Large intestine (tissue), 3 donors: Measurements from ENCODE around the gene IFNAR2. TPM values are rescaled to one million over a fixed set of nuclear protein-coding genes. Genes with fewer than 3 reads are reported as not detected.
"Not testable (repeated sequence)": the region's sequence is repeated elsewhere in the genome, so short reads cannot be mapped to it uniquely, and the experiment has no call there.

ENCODE experiments used
- DNase-seq, 2 donors: peaks; one replicate each; pipeline versions ENCODE4 v3.0.0 to v3.0.0-alpha.2; 2013
- H3K27ac ChIP-seq: one replicate; pipeline ENCODE4 v1.5.1; 2013; ENCODE audit warnings: low read length
- H3K27me3 ChIP-seq: 2 replicates; pipeline ENCODE4 v1.6.1; 2013; ENCODE audit warnings: low read length; ENCODE audit not compliant: control insufficient read depth, insufficient read depth
- H3K36me3 ChIP-seq: 2 replicates; pipeline ENCODE4 v1.6.1; 2013; ENCODE audit warnings: low read length; ENCODE audit not compliant: control insufficient read depth, insufficient read depth
- H3K4me1 ChIP-seq: one replicate; pipeline ENCODE4 v1.6.1; 2013; ENCODE audit warnings: low read length; ENCODE audit not compliant: control insufficient read depth, insufficient read depth
- H3K4me3 ChIP-seq: one replicate; pipeline ENCODE4 v1.5.1; 2013; ENCODE audit warnings: low read length
- H3K9me3 ChIP-seq: one replicate; pipeline ENCODE4 v1.6.1; 2013; ENCODE audit warnings: mild to moderate bottlenecking, low read depth, low read length, moderate library complexity; ENCODE audit not compliant: control insufficient read depth
- whole genome bisulfite sequencing: methylation state at CpG from one replicate; pipeline ENCODE4 v1.1.5; 2013; ENCODE audit warnings: low lambda C conversion rate; ENCODE audit not compliant: insufficient coverage; 5-methylcytosine and 5-hydroxymethylcytosine counted together
- polyA plus RNA-seq: library from polyadenylated mRNA; unstranded; fragments of 120-200 nt; gene quantifications from one replicate; pipeline ENCODE4 v1.2.1, GENCODE V29; 2013

The IFNAR2 gene
- polyA plus RNA-seq, 1 donor = 45.7 TPM

DNA sequence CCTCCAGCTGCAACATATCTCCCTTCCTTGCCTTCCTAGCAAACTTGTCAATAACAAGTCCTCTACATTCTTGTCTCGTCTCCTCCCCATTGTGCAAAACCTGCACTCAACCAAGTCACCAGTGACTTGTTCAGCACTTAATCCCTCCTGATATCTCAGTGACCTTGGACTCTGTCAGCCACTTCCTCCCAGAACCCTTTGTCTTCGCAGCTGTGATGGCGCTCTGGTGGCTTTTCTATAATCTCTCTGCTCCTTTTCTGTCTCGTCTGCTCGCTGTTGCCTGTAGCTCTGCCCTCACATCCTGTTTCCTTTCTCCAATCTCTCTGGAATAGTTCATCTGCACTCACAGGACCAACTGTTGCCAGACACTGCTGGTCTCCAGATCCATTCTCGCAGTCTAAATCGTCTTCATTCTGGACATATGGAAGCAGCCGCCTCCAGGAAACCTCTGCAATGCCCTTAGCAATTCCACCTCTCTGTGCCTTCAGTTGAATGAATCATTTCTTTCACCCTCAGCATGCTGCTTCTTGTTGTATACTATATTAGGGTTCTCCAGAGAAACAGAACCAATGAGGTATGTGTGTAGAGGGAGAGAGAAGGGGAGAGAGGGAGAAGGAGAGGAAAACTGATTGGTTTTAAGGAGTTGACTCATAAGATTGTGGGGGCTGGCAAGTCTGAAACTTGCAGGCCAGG, 17.4 kb upstream of the IFNAR2 start:
- WGBS = 0% methylated on average over 1 of the region's 8 CpGs
- no peaks in the 10 kb centered on the region for H3K36me3 ChIP-seq
- peak overlapping the region; percentile 90 for H3K27ac ChIP-seq
- H3K4me3 ChIP-seq = no peak overlapping the region
- peaks cover 6% of the 10 kb centered on the region for H3K9me3 ChIP-seq
- DNase-seq = peak; percentile 85 to 91
- no peaks in the 10 kb centered on the region for H3K27me3 ChIP-seq
- peaks cover 37% of the 10 kb centered on the region for H3K4me1 ChIP-seq

DNA sequence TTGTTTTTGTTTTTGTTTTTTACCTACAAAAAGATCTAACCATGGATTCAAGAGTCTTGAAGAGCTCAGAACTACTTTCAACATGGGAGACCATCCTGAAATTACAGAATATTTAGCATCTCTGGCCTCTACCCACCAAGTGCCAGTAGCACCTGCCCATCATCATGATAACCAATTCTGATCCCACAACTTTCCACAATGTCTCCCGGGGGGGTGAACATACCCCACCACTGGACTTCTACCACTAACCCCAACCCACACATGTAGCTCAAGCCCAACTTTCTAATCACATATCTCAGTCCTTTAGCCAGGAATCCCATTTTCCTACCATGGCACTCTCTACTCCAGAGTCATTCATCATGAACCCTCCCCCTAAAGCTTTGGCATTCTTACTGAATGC, 15.7 kb upstream of the IFNAR2 start:
- H3K36me3 ChIP-seq = no peaks in the 10 kb centered on the region
- peaks cover 37% of the 10 kb centered on the region for H3K4me1 ChIP-seq
- H3K27me3 ChIP-seq = no peaks in the 10 kb centered on the region
- no peak overlapping the region for H3K27ac ChIP-seq
- WGBS = no CpG with 5 or more reads among the region's 1 CpG
- DNase-seq = no peak
- no peaks in the 10 kb centered on the region for H3K9me3 ChIP-seq
- no peak overlapping the region for H3K4me3 ChIP-seq

DNA sequence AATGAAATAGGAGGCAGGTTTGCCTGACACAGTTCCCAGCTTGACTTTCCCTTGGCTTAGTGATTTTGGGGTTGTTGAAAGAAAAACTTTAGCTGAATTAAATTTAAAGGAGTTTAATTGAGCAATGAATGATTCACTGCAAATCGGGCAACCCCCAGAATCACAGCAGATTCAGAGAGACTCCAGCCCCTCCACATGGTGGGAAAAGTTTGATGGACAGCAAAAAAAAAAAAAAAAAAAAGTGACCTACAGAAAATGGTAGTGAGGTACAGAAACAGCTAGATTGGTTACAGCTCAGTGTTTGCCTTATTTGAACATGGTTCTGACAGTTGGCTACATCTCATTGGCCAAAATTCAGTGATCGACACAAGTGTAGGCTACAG, 12.6 kb upstream of the IFNAR2 start:
- Histone ChIP-seq H3K27me3 (no peaks in the 10 kb centered on the region), H3K4me3 (no peak overlapping the region), H3K4me1 (peaks cover 21% of the 10 kb centered on the region), H3K36me3 (no peaks in the 10 kb centered on the region), H3K9me3 (no peaks in the 10 kb centered on the region), H3K27ac (no peak overlapping the region)
- WGBS = no CpG with 5 or more reads among the region's 2 CpGs
- no peak for DNase-seq

DNA sequence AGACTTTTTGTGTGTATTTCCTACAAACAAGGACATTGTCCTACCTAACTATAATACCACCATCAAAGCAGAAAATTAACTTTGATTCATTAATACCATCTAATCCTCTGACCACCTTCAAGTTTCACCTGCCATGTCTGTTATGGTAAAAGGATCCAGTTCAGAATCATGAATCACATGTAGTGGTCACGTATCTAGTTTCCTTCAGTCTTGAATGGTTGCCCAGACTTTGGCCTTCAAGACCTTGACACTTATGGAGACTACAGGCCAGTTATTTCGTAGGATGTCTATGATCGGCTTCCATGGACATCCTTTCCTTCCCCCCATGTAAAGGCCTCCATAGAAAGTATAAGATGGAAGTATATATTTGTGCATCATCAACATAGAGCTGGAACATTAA, 10.4 kb upstream of the IFNAR2 start:
- Histone ChIP-seq H3K36me3 (no peaks in the 10 kb centered on the region), H3K27me3 (no peaks in the 10 kb centered on the region), H3K9me3 (no peaks in the 10 kb centered on the region), H3K4me1 (peaks cover 14% of the 10 kb centered on the region), H3K27ac (no peak overlapping the region), H3K4me3 (no peak overlapping the region)
- DNase-seq = no peak
- WGBS = no CpG with 5 or more reads among the region's 3 CpGs

DNA sequence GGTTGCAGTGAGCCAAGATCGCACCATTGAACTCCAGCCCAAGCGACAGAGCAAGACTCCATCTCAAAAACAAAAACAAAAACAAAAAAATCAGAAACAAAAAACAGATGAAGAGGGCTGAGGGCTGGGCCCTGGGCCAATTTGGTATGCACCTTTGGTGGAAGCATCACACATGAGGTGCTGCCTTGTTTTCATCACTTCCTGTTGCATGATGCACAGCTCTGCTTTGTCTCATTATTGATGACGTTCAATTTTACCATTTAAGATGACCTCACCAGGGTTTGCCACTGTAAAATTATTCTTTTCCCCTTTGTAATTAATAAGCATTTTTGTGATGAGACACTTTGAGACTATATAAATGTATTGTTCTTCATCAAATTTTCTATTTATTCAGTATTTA, 9.8 kb upstream of the IFNAR2 start:
- Histone ChIP-seq H3K4me1 (peaks cover 14% of the 10 kb centered on the region), H3K27me3 (no peaks in the 10 kb centered on the region), H3K27ac (no peak overlapping the region), H3K36me3 (no peaks in the 10 kb centered on the region), H3K9me3 (no peaks in the 10 kb centered on the region), H3K4me3 (no peak overlapping the region)
- no peak for DNase-seq
- 100% methylated on average over 1 of the region's 3 CpGs for WGBS

DNA sequence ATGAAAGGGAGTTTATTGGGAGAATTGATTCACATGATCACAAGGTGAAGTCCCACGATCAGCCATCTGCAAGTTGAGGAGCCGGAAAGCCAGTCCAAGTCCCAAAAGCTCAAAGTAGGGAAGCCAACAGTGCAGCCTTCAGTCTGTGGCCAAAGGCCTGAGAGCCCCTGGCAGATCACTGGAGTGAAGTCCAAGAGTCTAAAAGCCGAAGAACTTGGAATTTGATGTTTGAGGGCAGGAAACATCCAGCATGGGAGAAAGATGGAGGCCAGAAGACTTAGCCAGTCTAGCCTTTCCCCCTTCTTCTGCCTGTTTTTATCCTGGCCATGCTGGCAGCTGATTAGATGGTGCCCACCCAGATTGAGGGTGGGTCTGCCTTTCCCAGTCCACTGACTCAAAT, 4.4 kb upstream of the IFNAR2 start:
- not testable (repeated sequence) for H3K4me3 ChIP-seq, H3K27me3 ChIP-seq, H3K36me3 ChIP-seq, H3K9me3 ChIP-seq
- peak in 1 of 2 donors; percentile 43 for DNase-seq
- peak overlapping the region; percentile 79 for H3K27ac ChIP-seq
- H3K4me1 ChIP-seq = peaks cover 26% of the 10 kb centered on the region
- WGBS = no CpG with 5 or more reads among the region's 3 CpGs

DNA sequence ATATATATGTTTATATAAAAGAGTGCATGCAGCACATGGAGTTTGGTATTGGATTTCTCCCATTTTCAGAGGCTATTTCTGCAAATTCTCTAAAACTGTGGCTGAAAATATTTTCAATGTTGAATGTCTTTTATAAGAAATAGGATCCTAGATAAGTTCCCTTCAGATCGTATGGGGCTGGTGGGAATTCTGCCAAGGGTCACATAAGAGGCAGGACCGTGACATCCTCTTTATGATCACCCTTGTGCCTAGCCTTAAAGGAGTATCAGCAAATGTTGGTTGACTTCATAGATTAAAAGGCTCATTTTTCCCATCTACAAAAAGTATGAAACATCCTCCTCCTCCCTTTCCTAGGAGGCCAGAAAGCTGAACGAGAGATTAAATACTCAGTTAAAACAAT, 1.3 kb upstream of the IFNAR2 start:
- no peaks in the 10 kb centered on the region for H3K27me3 ChIP-seq
- no peak for DNase-seq
- WGBS = 100% methylated on average over 1 of the region's 3 CpGs

DNA sequence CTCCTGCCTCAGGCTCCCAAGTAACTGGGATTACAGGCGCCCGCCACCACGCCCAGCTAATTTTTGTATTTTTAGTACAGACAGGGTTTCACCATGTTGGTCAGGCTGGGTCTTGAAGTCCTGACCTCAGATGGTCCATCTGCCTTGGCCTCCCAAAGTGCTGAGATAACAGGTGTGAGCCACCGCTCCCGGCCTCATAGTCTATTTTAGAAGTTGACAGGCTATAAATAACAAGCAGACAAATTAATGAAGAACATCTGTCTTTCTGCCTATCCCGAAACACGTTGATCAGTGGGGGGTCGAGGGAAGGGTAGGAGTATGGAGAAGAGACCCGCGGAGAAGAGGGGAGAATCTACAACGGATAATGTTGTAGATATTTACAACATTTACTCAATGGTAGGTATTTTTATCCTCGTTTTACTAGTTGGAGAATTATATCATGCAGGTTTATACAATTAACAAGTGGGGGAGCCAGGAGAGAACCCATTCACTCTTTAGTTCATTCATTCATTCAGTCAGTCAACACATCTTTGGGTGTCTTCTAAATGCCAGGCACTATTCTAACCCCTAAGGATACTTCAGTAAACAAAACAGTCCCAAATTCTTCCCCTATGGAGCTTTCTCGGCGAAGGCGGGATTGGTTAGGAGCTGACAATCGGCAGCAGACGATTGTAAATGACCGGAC, 497 bp upstream of the IFNAR2 start:
- WGBS = 44% methylated on average over 3 of the region's 18 CpGs
- Histone ChIP-seq H3K4me3 (peak overlapping the region; percentile 40), H3K27ac (peak overlapping the region; percentile 64)

More for the DNA sequence above, 1.3 kb upstream of the IFNAR2 start:
- H3K4me3 ChIP-seq = no peak overlapping the region
- H3K36me3 ChIP-seq = no peaks in the 10 kb centered on the region
- no peaks in the 10 kb centered on the region for H3K9me3 ChIP-seq
- peak overlapping the region; percentile 79 for H3K27ac ChIP-seq
- H3K4me1 ChIP-seq = peaks cover 40% of the 10 kb centered on the region

DNA sequence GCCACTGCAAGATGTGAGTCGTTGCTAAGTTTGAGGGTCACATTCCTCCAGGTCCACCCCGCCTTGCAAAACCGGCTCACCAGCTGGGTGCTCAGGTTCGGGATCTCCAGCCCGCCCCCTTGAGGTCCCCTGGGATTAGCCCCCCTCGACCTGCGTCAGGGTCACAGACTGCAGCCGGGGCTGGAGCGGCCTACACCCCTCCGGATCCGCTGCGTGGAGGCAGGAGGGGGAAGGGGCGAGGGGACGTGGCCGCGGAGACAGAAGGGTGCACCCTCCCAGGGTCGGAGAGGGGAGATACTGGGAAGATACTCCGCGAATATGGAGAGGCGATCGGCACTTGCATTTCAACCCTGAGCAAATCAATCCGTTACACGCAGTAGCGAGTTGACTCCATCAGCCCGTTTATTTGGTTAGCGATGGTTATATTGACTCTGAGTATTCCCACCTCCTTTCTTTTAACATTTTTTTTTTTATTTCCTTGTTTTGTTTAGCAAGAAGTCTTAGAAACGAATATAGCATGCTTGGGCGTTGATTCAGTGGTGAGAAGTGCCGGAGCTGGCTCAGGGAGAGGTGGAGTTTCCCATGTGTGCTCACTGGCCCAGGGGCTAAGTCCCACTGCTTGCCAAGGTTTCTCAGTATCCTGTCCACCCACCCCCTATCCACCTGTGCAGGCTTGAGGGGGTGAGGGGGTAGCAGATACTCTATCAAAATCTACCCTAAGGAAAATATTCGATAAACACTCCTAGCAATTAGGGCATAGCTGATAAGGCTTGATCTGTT, 997 bp downstream of the IFNAR2 start:
- DNase-seq = peak; percentile 50 to 77
- H3K27ac ChIP-seq = peak overlapping the region; percentile 90
- H3K36me3 ChIP-seq = peaks cover 2% of the 10 kb centered on the region
- H3K27me3 ChIP-seq = no peaks in the 10 kb centered on the region
- WGBS = 17% methylated on average over 2 of the region's 30 CpGs
- H3K4me1 ChIP-seq = peaks cover 41% of the 10 kb centered on the region
- peak overlapping the region; percentile 95 for H3K4me3 ChIP-seq
- H3K9me3 ChIP-seq = no peaks in the 10 kb centered on the region

More for the DNA sequence above, 497 bp upstream of the IFNAR2 start:
- Histone ChIP-seq H3K27me3 (no peaks in the 10 kb centered on the region), H3K36me3 (no peaks in the 10 kb centered on the region), H3K9me3 (no peaks in the 10 kb centered on the region), H3K4me1 (peaks cover 41% of the 10 kb centered on the region)
- DNase-seq = no peak

DNA sequence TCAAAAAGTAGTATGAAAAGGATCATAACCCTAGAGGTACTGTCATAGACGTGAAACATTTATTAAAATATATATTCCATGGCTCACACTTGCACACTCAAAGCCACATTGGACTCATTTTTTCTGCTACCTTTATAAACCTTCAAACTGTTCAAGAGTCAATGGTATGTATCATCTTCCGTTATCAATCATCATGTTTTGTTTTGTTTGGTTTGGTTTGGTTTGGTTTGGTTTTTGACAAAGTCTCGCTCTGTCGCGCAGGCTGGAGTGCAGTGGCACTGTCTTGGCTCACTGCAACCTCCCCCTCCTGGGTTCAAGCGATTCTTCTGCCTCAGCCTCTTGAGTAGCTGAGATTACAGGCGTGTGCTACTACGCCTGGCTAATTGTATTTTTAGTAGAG, 1.8 kb downstream of the IFNAR2 start:
- 100% methylated on average over 1 of the region's 8 CpGs for WGBS
- no peaks in the 10 kb centered on the region for H3K27me3 ChIP-seq
- peak overlapping the region; percentile 90 for H3K27ac ChIP-seq
- peaks cover 8% of the 10 kb centered on the region for H3K36me3 ChIP-seq
- no peaks in the 10 kb centered on the region for H3K9me3 ChIP-seq
- peaks cover 34% of the 10 kb centered on the region for H3K4me1 ChIP-seq
- DNase-seq = no peak
- H3K4me3 ChIP-seq = peak overlapping the region; percentile 95
